Measurements from ENCODE around the gene C1QTNF8. TPM values are rescaled to one million over a fixed set of nuclear protein-coding genes. Genes with fewer than 3 reads are reported as not detected.

Gene C1QTNF8
- total RNA-seq, 1 experiment from 2014 or later: not detected

- WGBS (ENCODE audit: extremely low coverage, insufficient read length, low lambda C conversion rate): no CpG with 5 or more reads among the region's 33 CpGs
- Mint-ChIP-seq H3K36me3 (ENCODE audit: insufficient read depth in 1 of 3, low read depth in 3 of 3) (peaks cover 2 to 5% (median 4%) of the 10 kb centered on the region in 3 experiments; a peak in 5 of 7 replicates), H3K4me1 (0 out of 4 replicates have a peak, but pooled peaks cover 0 to 2% of the 10 kb centered on the region in 2 experiments), H3K4me3 (no peak overlapping the region), H3K9me3 (peaks cover 5 to 7% of the 10 kb centered on the region in 2 experiments), H3K27me3 (ENCODE audit: low read depth) (peaks cover 13% of the 10 kb centered on the region), H3K27ac (no peak overlapping the region)
- no peak overlapping the region for H2BK5ac ChIP-seq (ENCODE audit: insufficient read length, low read length)
- no peak overlapping the region for H3K23ac ChIP-seq (ENCODE audit: insufficient read length, low read depth, low read length)
- no peaks in the 10 kb centered on the region for H3K27me3 ChIP-seq (ENCODE audit: insufficient read depth, low read length)
- no peak overlapping the region for H3K14ac ChIP-seq (ENCODE audit: insufficient read depth, low read length)
- no peak overlapping the region for H3T11ph ChIP-seq (ENCODE audit: low read length)
- no peak overlapping the region for H2BK20ac ChIP-seq (ENCODE audit: low read depth, low read length, poor library complexity, severe bottlenecking)
- no peaks in the 10 kb centered on the region for H3K23me2 ChIP-seq (ENCODE audit: insufficient read length, low read depth, low read length, poor library complexity, severe bottlenecking)
- no peak overlapping the region for H3K4ac ChIP-seq (ENCODE audit: low read depth, low read length)
- H3K9ac ChIP-seq (ENCODE audit: extremely low read depth, insufficient read length, low read length): no peak overlapping the region
- H3K9me3 ChIP-seq (ENCODE audit: control insufficient read depth, low read depth, low read length): no peaks in the 10 kb centered on the region
- H3K27ac ChIP-seq (ENCODE audit: insufficient read length, low read depth, low read length): no peak overlapping the region
- no peaks in the 10 kb centered on the region for H4K20me1 ChIP-seq (ENCODE audit: control insufficient read depth, insufficient read depth, insufficient read length)
- no peak overlapping the region for H4K8ac ChIP-seq (replicated peaks; ENCODE audit: insufficient read length, low read depth, low read length)
- H2AK5ac ChIP-seq (ENCODE audit: insufficient read length, low read length): no peak overlapping the region
- no peak overlapping the region for H3K4me2 ChIP-seq (ENCODE audit: insufficient read depth, insufficient read length, low read length)
- no peak overlapping the region for H2BK12ac ChIP-seq (ENCODE audit: insufficient read length, low read depth, low read length)
- H2BK120ac ChIP-seq (ENCODE audit: low read depth, low read length, poor library complexity, severe bottlenecking): no peak overlapping the region
- H4K5ac ChIP-seq (ENCODE audit: insufficient read length, low read depth, low read length): no peak overlapping the region
- H4K91ac ChIP-seq (ENCODE audit: insufficient read length, low read depth, low read length): no peak overlapping the region
- no peaks in the 10 kb centered on the region for H3K79me2 ChIP-seq (ENCODE audit: insufficient read depth, low read length)
- H3K79me1 ChIP-seq (ENCODE audit: insufficient read depth, low read depth, low read length, poor library complexity, severe bottlenecking): no peaks in the 10 kb centered on the region
- H3K4me1 ChIP-seq (ENCODE audit: insufficient read depth, low read length): no peaks in the 10 kb centered on the region
- TF ChIP-seq, protein P1, sequence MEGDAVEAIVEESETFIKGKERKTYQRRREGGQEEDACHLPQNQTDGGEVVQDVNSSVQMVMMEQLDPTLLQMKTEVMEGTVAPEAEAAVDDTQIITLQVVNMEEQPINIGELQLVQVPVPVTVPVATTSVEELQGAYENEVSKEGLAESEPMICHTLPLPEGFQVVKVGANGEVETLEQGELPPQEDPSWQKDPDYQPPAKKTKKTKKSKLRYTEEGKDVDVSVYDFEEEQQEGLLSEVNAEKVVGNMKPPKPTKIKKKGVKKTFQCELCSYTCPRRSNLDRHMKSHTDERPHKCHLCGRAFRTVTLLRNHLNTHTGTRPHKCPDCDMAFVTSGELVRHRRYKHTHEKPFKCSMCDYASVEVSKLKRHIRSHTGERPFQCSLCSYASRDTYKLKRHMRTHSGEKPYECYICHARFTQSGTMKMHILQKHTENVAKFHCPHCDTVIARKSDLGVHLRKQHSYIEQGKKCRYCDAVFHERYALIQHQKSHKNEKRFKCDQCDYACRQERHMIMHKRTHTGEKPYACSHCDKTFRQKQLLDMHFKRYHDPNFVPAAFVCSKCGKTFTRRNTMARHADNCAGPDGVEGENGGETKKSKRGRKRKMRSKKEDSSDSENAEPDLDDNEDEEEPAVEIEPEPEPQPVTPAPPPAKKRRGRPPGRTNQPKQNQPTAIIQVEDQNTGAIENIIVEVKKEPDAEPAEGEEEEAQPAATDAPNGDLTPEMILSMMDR (conservative IDR thresholded peaks at IDR 0.05): peak; percentile 98
- DNase-seq: peak; percentile 71
- no peak overlapping the region for H3K56ac ChIP-seq (ENCODE audit: insufficient read length, low read depth, low read length)
- no peak overlapping the region for H2AFZ ChIP-seq (ENCODE audit: low read length)
- no peak overlapping the region for H2BK15ac ChIP-seq (ENCODE audit: low read depth, low read length)
- no peak overlapping the region for H3K18ac ChIP-seq (ENCODE audit: insufficient read length, low read depth, low read length)
Measured at GRCh38 chr16:1057252-1057932, 38.7 kb downstream of the C1QTNF8 start.
